Sigmoid colon (tissue), 7 donors: Measurements from ENCODE around the gene DUSP18. TPM values are rescaled to one million over a fixed set of nuclear protein-coding genes. Genes with fewer than 3 reads are reported as not detected.
"Not testable (repeated sequence)": the region's sequence is repeated elsewhere in the genome, so short reads cannot be mapped to it uniquely, and the experiment has no call there.

Experiments
- DNase-seq: peaks from one replicate; pipeline ENCODE4 v3.0.0-alpha.2; 2019
- H3K27ac ChIP-seq, 4 donors: fragments of 200-600 bp; sonication (generic); one replicate each; pipeline ENCODE4 v1.5.1; 2016 to 2019; ENCODE audit warnings: mild to moderate bottlenecking in 1 of 4
- H3K27me3 ChIP-seq, 3 donors: fragments of 200-600 bp; sonication (generic); one replicate each; pipeline ENCODE4 v1.5.1; 2019; ENCODE audit warnings: mild to moderate bottlenecking in 1 of 3
- H3K36me3 ChIP-seq, 4 donors: fragments of 200-600 bp; sonication (generic); one replicate each; pipeline ENCODE4 v1.5.1; 2016 to 2019
- H3K4me1 ChIP-seq, 4 donors: fragments of 200-600 bp; sonication (generic); one replicate each; pipeline ENCODE4 v1.5.1; 2017 to 2019
- H3K4me3 ChIP-seq, 4 donors: fragments of 200-600 bp; sonication (generic); one replicate each; pipeline ENCODE4 v1.5.1; 2017 to 2019; ENCODE audit warnings: mild to moderate bottlenecking in 2 of 4, moderate library complexity in 1 of 4
- H3K9me3 ChIP-seq, 4 donors: fragments of 200-600 bp in 3 of 4; sonication (generic) in 3 of 4; one replicate each; pipeline versions ENCODE4 v1.5.1 to v1.6.1; 2013 to 2019
- CTCF ChIP-seq, 4 experiments: fragments of 450-650 bp in 3 of 4; fragments of 200-600 bp in 1 of 4; IDR thresholded peaks; one replicate each; pipeline ENCODE4 v1.5.1; 2016 to 2019; ENCODE audit warnings: antibody characterized with exemption in 4 of 4, mild to moderate bottlenecking in 3 of 4, moderate library complexity in 2 of 4
- EP300 ChIP-seq, 4 donors: sonication (generic); formaldehyde crosslinking; IDR thresholded peaks; one replicate each; pipeline ENCODE4 v1.6.1; 2017; ENCODE audit warnings: antibody characterized with exemption in 4 of 4
- POLR2A ChIP-seq, 2 donors: fragments of 450-650 bp; IDR thresholded peaks; one replicate each; pipeline ENCODE4 v1.6.1; 2016; ENCODE audit warnings: antibody characterized with exemption in 2 of 2, mild to moderate bottlenecking in 2 of 2, moderate library complexity in 2 of 2
- POLR2AphosphoS5 ChIP-seq, 4 donors: sonication (generic); formaldehyde crosslinking; IDR thresholded peaks; one replicate each; pipeline ENCODE4 v1.6.1; 2017; ENCODE audit warnings: antibody characterized with exemption in 4 of 4
- whole genome bisulfite sequencing, 2 donors: extraction: QIAGEN DNeasy Blood & Tissue Kit; methylation state at CpG; one replicate each; pipeline ENCODE4 v1.1.7; 2013; 5-methylcytosine and 5-hydroxymethylcytosine counted together
- intact Hi-C: fragments of 100-400 bp; cut with DNase I; formaldehyde crosslinking; loops from one replicate; pipeline ENCODE4 v1.15.1; 2023
- polyA plus RNA-seq, 3 donors: library from polyadenylated mRNA; stranded (reverse); fragments of 200-250 nt; gene quantifications; one replicate each; pipeline ENCODE4 v1.2.3, GENCODE V29; 2013
- total RNA-seq, 4 donors: library from RNA; depleted of rRNA; stranded (reverse); fragments of >200 nt; gene quantifications; one replicate each; pipeline ENCODE4 v1.1.0, GENCODE V29; 2016
- donor health status: healthy with polysubstance abuse.
- donor health status: Bipolar disorder and iron deficiency.
- donor health status: healthy.

DUSP18 gene
- total RNA-seq (1 to 10 TPM; 4.1 to 8.3 (median 4.2) TPM), polyA plus RNA-seq (1 to 10 TPM; 2.4 to 7.0 (median 3.2) TPM)

- TF ChIP-seq POLR2AphosphoS5 (IDR thresholded peaks at IDR 0.05) (peak; percentile 72 to 89 (median 86)), EP300 (IDR thresholded peaks at IDR 0.05) (no peak), CTCF (IDR thresholded peaks at IDR 0.05) (peak in 2 of 4 experiments; percentile 21 to 55), POLR2A (IDR thresholded peaks at IDR 0.05) (peak; percentile 41 to 51)
- WGBS, 2 donors, result 0 to 1% methylated on average over 77 of the region's 77 CpGs
- H3K27ac ChIP-seq, result peak within 1 kb of the TSS; percentile 58 to 71 (median 64)
These were observed at the start of gene DUSP18 for GRCh38 chr22:30667494-30668385. Gene DUSP18, minus strand, starts transcription at chr22:30667875. Its CDS starts 3,872 bp downstream, at chr22:30664003.

GRCh38 chr22:30714062-30714461 is 46.4 kb upstream of the DUSP18 start:
- no peaks in the 10 kb centered on the region for H3K4me1 ChIP-seq
- no peaks in the 10 kb centered on the region for H3K9me3 ChIP-seq
- H3K27me3 ChIP-seq, result no peaks in the 10 kb centered on the region
- no peaks in the 10 kb centered on the region for H3K36me3 ChIP-seq
- WGBS, 2 donors, result 96 to 97% methylated on average over 2 of the region's 2 CpGs
- intact Hi-C loops, result no loop called here
- DNase-seq, result no peak
- no peak overlapping the region for H3K4me3 ChIP-seq
- TF ChIP-seq POLR2A (IDR thresholded peaks at IDR 0.05) (no peak), POLR2AphosphoS5 (IDR thresholded peaks at IDR 0.05) (no peak), EP300 (IDR thresholded peaks at IDR 0.05) (no peak), CTCF (IDR thresholded peaks at IDR 0.05) (no peak)
- no peak overlapping the region for H3K27ac ChIP-seq

More at GRCh38 chr22:30667494-30668385, at the start of gene DUSP18:
- peaks cover 0 to 22% (median 14%) of the 10 kb centered on the region in 4 donors for H3K4me1 ChIP-seq
- H3K4me3 ChIP-seq, result peak within 1 kb of the TSS; percentile 68 to 81 (median 76)
- intact Hi-C loops, result loop anchor here (1.0 to 10.0 kb wide), 2 partner anchors 31 to 87 kb away; no protein-coding TSS in a partner anchor
- peak; percentile 96 for DNase-seq
- no peaks in the 10 kb centered on the region for H3K9me3 ChIP-seq
- H3K27me3 ChIP-seq, result no peaks in the 10 kb centered on the region
- H3K36me3 ChIP-seq, result peaks cover 4 to 15% (median 8%) of the 10 kb centered on the region in 4 donors

- WGBS, 2 donors, result 98% methylated on average over 1 of the region's 1 CpG
- Histone ChIP-seq H3K9me3 (no peaks in the 10 kb centered on the region), H3K27me3 (no peaks in the 10 kb centered on the region), H3K4me3 (no peak overlapping the region), H3K27ac (no peak overlapping the region), H3K36me3 (no peaks in the 10 kb centered on the region), H3K4me1 (no peaks in the 10 kb centered on the region)
- no peak for DNase-seq
- TF ChIP-seq EP300 (IDR thresholded peaks at IDR 0.05), result no peak
- intact Hi-C loops, result no loop called here
These were observed 44.4 kb upstream of the DUSP18 start for GRCh38 chr22:30712094-30712493.

GRCh38 chr22:30709980-30710379 is 42.3 kb upstream of the DUSP18 start:
- H3K27ac ChIP-seq, DNase-seq, H3K4me3 ChIP-seq, H3K36me3 ChIP-seq, intact Hi-C loops, H3K27me3 ChIP-seq, H3K9me3 ChIP-seq, H3K4me1 ChIP-seq: not testable (repeated sequence)
- WGBS, 2 donors, result 84 to 92% methylated on average over 6 of the region's 6 CpGs

DNA sequence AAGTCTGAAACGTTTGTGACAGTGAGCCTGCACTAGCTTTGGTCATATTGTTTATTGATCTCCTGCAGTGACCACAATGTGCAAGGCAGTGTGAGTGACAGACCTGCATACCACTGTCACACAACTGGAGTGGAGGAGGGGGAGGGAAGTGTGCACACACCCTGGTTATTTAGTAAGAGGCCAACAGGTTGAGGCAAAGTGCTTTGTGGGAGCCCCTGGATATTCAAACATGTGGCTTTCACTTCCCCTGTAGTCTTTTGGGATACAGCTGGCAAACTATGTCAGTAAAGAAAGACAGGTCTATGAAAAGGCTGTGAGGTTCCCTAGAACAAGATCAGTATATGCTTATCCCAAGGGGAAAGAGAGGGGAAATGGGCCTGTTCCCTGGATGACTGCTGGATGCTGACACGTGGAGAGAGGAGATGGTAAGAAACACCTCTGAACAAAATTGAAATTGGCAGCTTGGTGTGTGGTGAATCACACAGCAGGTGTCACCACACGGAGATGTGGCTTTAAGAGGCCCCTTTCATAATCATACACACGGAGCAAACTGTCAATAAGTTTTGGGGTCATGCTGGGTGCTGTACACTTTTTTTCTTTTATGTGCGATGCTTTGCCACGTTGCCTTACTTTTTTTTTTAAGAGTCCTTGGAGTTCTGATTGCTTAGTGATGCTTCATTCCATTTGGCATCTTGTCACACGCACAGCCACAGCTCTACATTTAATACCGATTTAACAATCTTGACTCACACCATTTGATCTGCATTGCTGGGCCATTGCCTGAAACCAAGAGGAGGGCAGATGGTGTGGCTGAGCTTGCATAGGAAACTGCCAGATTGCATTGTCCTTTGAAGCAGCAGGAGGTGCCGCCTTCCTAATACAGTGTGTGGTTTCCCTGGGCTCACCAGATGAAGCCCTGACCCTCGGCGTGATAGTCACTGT is 38.3 kb upstream of the DUSP18 start:
- no peak overlapping the region for H3K27ac ChIP-seq
- 65 to 72% methylated on average over 11 of the region's 11 CpGs for WGBS, 2 donors
- TF ChIP-seq CTCF (IDR thresholded peaks at IDR 0.05) (no peak), EP300 (IDR thresholded peaks at IDR 0.05) (no peak), POLR2A (IDR thresholded peaks at IDR 0.05) (no peak), POLR2AphosphoS5 (IDR thresholded peaks at IDR 0.05) (no peak)
- no peak overlapping the region for H3K4me3 ChIP-seq
- H3K4me1 ChIP-seq, result no peaks in the 10 kb centered on the region
- DNase-seq, result no peak
- no peaks in the 10 kb centered on the region for H3K27me3 ChIP-seq
- H3K9me3 ChIP-seq, result no peaks in the 10 kb centered on the region
- intact Hi-C loops, result loop anchor here (2.0 kb wide), 1 partner anchor 23 kb away; no protein-coding TSS in a partner anchor
- no peaks in the 10 kb centered on the region for H3K36me3 ChIP-seq
